T-helper 2 cell treated with Interferon-gamma antibody and Interleukin-4, amounts not matched to agents 5 μg/mL and 100 μg/mL, for 36 hours (primary cell): ENCODE results near the gene MAP7.
"Not testable (repeated sequence)": the region's sequence is repeated elsewhere in the genome, so short reads cannot be mapped to it uniquely, and the experiment has no call there.

Source experiments
- DNase-seq: peaks from one replicate; pipeline ENCODE4 v3.0.0; 2021; ENCODE audit warnings: low spot score
- H3K27ac Mint-ChIP-seq: one replicate; pipeline ENCODE4 v1.8.0; 2021; ENCODE audit warnings: mild to moderate bottlenecking, mixed read lengths
- H3K27me3 Mint-ChIP-seq: one replicate; pipeline ENCODE4 v1.8.0; 2021; ENCODE audit warnings: low read depth, mixed read lengths
- H3K36me3 Mint-ChIP-seq: one replicate; pipeline ENCODE4 v1.8.0; 2021; ENCODE audit warnings: low read depth, mixed read lengths
- H3K4me1 Mint-ChIP-seq: one replicate; pipeline ENCODE4 v1.8.0; 2021; ENCODE audit warnings: low read depth, mixed read lengths
- H3K4me3 Mint-ChIP-seq: one replicate; pipeline ENCODE4 v1.8.0; 2022; ENCODE audit warnings: mild to moderate bottlenecking, moderate library complexity, mixed read lengths
- H3K9me3 Mint-ChIP-seq: one replicate; pipeline ENCODE4 v1.8.0; 2021; ENCODE audit warnings: mixed read lengths

Gene MAP7

GRCh38 chr6:136550330-136551071 is at the start of gene MAP7:
MAP7 (minus strand) TSS chr6:136550422; CDS start chr6:136550408, 14 bp downstream.
- H3K9me3 Mint-ChIP-seq: no peaks in the 10 kb centered on the region
- H3K36me3 Mint-ChIP-seq: peaks cover 3% of the 10 kb centered on the region
- DNase-seq: peak; percentile 58
- no peak within 1 kb of the TSS for H3K27ac Mint-ChIP-seq
- H3K4me1 Mint-ChIP-seq: peaks cover 3% of the 10 kb centered on the region
- peaks cover 62% of the 10 kb centered on the region for H3K27me3 Mint-ChIP-seq
- H3K4me3 Mint-ChIP-seq: peak within 1 kb of the TSS; percentile 70

DNA sequence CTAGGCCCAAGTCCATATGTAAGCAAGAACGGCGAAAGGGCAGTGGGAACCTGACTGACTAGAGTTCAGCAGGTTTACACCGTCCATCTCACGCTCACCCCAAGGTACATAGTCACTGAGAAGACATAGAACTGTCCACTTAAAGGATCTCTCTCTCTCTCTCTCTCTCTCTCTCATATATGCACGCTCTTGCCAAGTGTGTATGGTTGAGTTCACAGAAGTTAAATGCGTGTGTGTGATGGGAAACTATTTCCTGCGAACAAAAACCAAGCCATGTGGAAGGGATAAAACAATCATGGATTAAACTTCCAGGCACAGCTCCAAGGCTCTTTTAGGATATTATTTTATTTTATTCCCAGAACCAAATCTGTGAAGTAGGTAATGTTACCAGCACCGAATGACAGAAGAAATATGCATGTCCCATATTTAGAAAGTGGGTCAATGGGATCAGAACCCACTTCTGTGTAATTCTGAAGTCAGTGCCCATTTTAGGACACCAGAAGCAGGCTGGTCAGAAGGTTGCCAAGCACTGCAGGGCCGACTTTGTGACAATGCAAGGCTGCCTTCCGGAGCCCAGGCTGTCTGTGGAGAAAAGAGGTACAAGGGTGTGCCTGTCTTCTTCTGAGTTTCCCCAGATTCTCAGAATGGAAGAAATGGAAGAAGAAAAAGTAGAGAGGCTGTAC is 49.2 kb upstream of the MAP7 start:
- Mint-ChIP-seq H3K36me3 (peaks cover 25% of the 10 kb centered on the region), H3K4me3 (no peak overlapping the region), H3K27me3 (no peaks in the 10 kb centered on the region), H3K27ac (no peak overlapping the region), H3K4me1 (peaks cover 4% of the 10 kb centered on the region), H3K9me3 (no peaks in the 10 kb centered on the region)
- DNase-seq: no peak

DNA sequence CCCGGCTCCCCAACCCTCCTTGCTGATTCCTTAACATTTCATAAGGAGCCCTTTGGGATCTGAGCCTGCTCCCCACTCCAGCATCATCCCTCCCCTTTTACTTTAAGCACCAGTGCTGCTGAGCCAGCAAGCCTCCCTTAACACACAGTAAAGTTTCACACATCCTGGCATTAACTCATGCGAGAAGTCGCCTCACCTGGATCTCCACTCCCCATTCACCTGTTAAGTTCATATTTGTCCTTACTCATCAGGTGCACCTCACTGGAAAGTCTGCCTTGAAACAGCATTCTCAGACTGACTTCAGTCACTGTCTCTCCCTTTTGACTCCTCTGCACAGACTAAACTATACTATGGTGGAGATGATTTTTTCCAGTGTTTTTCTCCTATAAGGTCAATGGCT is 47.8 kb upstream of the MAP7 start:
- Mint-ChIP-seq H3K4me3 (no peak overlapping the region), H3K36me3 (peaks cover 32% of the 10 kb centered on the region), H3K4me1 (peaks cover 18% of the 10 kb centered on the region), H3K27ac (no peak overlapping the region), H3K27me3 (no peaks in the 10 kb centered on the region), H3K9me3 (no peaks in the 10 kb centered on the region)
- DNase-seq: no peak

DNA sequence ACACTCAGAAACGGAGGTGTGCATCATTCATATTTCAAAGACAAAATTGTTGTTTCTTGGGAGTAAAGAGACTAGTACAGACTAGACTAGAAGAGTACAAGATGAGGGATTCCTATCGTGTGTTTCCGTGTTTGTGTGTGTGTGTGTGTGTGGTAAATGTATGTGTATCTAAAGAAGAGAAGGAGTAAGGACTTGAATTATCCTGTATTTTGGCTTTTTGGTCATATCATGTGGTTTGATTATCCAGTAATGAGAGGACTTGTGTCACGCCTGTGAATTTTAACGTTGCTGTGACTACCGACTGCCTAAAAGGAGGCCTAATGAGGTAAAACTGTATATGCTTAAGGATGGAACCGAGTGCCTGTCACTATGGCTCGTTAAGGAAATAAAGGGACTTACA is 44.4 kb upstream of the MAP7 start:
- H3K27me3 Mint-ChIP-seq: no peaks in the 10 kb centered on the region
- H3K27ac Mint-ChIP-seq: peak overlapping the region; percentile 86
- H3K4me3 Mint-ChIP-seq: peak overlapping the region; percentile 54
- H3K9me3 Mint-ChIP-seq: no peaks in the 10 kb centered on the region
- H3K36me3 Mint-ChIP-seq: peaks cover 55% of the 10 kb centered on the region
- H3K4me1 Mint-ChIP-seq: peaks cover 20% of the 10 kb centered on the region
- no peak for DNase-seq

- peak overlapping the region; percentile 86 for H3K27ac Mint-ChIP-seq
- no peaks in the 10 kb centered on the region for H3K9me3 Mint-ChIP-seq
- no peaks in the 10 kb centered on the region for H3K27me3 Mint-ChIP-seq
- H3K4me3 Mint-ChIP-seq: peak overlapping the region; percentile 54
- H3K4me1 Mint-ChIP-seq: peaks cover 20% of the 10 kb centered on the region
- peaks cover 62% of the 10 kb centered on the region for H3K36me3 Mint-ChIP-seq
- DNase-seq: peak; percentile 75
These were observed 43.7 kb upstream of the MAP7 start for GRCh38 chr6:136593748-136594490.

- no peaks in the 10 kb centered on the region for H3K27me3 Mint-ChIP-seq
- peaks cover 20% of the 10 kb centered on the region for H3K4me1 Mint-ChIP-seq
- H3K27ac Mint-ChIP-seq: peak overlapping the region; percentile 86
- no peak for DNase-seq
- H3K4me3 Mint-ChIP-seq: peak overlapping the region; percentile 54
- H3K36me3 Mint-ChIP-seq: peaks cover 68% of the 10 kb centered on the region
- H3K9me3 Mint-ChIP-seq: no peaks in the 10 kb centered on the region
These were observed 42.9 kb upstream of the MAP7 start for GRCh38 chr6:136592930-136593673.

DNA sequence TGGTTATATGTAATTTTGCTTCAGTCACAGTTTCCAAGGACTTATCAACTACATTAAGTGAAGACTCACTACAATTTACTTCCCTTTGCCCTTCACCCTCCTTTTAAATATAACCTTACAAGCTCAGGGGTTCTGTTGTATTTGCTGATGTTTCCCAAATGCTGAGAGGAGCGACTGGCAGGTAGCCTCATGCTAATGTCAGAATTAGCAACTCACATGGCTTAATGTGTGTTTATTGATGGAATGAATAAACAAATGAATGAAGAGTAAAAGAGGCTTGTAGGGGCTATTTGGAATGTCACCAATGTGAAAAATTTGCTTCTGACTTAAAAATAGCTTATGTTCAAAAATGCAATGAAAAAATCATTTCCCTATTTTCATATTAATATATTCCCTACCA is 41.4 kb upstream of the MAP7 start:
- peaks cover 68% of the 10 kb centered on the region for H3K36me3 Mint-ChIP-seq
- H3K4me1 Mint-ChIP-seq: peaks cover 20% of the 10 kb centered on the region
- H3K4me3 Mint-ChIP-seq: no peak overlapping the region
- no peak for DNase-seq
- no peaks in the 10 kb centered on the region for H3K27me3 Mint-ChIP-seq
- no peaks in the 10 kb centered on the region for H3K9me3 Mint-ChIP-seq
- no peak overlapping the region for H3K27ac Mint-ChIP-seq

- H3K27me3 Mint-ChIP-seq, H3K9me3 Mint-ChIP-seq, DNase-seq, H3K4me3 Mint-ChIP-seq, H3K27ac Mint-ChIP-seq: not testable (repeated sequence)
- peaks cover 67% of the 10 kb centered on the region for H3K36me3 Mint-ChIP-seq
- H3K4me1 Mint-ChIP-seq: peaks cover 20% of the 10 kb centered on the region
These were observed 40.6 kb upstream of the MAP7 start for GRCh38 chr6:136590846-136591245.

DNA sequence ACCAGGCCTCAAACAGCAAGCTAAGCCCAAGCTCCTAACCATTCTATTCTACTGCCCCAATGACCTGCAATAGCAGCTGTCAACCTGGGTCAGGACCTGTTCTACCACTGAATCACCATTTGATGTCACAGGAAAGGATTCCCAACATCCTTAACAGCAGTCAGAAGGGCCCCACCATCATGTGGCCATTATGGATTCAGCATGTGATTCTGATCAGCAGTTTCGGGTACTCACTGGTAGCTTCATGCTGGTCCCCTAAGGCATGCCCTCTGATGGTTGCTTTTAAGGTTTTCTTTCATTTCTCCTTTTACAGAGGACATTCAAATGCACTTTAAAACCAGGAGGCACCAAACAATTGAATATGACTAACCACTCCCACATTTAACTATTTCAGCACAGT is 37.3 kb upstream of the MAP7 start:
- peaks cover 54% of the 10 kb centered on the region for H3K36me3 Mint-ChIP-seq
- H3K4me1 Mint-ChIP-seq: no peaks in the 10 kb centered on the region
- no peak overlapping the region for H3K27ac Mint-ChIP-seq
- H3K9me3 Mint-ChIP-seq: no peaks in the 10 kb centered on the region
- no peak for DNase-seq
- H3K4me3 Mint-ChIP-seq: no peak overlapping the region
- H3K27me3 Mint-ChIP-seq: no peaks in the 10 kb centered on the region

DNA sequence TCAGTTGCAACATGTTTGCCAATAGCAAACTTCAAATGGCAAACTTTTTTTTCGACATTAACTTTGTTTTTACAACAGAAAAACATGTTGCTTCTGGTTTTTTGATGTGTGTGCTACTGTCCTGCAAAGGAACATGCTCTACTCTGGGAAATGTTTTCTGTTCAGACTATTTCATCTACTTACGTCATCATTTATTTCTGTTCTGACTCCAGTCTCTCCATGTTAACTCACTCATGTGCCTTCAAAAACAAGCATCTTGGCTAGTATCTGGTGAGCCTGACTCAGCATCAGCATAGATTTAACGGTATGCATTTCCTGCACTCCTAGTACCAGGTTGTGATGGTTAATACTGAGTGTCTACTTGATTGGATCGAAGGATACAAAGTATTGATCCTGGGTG is 36.1 kb upstream of the MAP7 start:
- no peak overlapping the region for H3K27ac Mint-ChIP-seq
- no peak overlapping the region for H3K4me3 Mint-ChIP-seq
- H3K27me3 Mint-ChIP-seq: no peaks in the 10 kb centered on the region
- no peaks in the 10 kb centered on the region for H3K4me1 Mint-ChIP-seq
- peaks cover 50% of the 10 kb centered on the region for H3K36me3 Mint-ChIP-seq
- no peak for DNase-seq
- H3K9me3 Mint-ChIP-seq: no peaks in the 10 kb centered on the region

DNA sequence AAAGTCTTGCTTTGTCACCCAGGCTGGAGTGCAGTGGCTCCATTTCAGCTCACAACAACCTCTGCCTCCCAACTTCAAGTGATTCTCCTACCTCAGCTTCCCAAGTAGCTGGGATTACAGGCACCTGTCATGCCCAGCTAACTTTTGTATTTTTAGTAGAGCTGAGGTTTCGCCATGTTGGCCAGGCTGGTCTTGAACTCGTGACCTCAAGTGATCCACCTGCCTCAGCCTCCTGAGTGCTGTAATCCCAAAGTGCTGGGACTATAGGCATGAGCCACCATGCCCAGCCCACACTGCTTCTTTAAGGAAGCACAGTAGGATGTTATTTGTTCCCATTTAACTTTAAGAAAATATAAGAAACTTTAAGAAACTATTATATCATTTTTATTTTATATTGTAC is 35.3 kb upstream of the MAP7 start:
- DNase-seq, H3K27me3 Mint-ChIP-seq, H3K9me3 Mint-ChIP-seq, H3K4me3 Mint-ChIP-seq, H3K27ac Mint-ChIP-seq, H3K4me1 Mint-ChIP-seq: not testable (repeated sequence)
- peaks cover 48% of the 10 kb centered on the region for H3K36me3 Mint-ChIP-seq

DNA sequence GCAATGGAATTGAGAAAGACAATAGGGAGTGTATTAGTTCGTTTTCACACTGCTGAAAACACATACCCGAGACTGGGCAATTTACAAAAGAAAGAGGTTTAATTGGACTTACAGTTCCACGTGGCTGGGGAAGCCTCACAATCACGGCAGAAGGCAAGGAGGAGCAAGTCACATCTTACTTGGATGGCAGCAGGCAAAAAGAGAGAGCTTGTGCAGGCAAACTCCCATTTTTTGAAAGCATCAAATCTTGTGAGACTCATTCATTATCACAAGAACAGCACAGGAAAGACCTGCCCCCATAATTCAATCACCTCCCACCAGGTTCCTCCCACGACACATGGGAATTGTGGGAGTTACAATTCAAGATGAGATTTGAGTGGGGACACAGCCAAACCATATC is 34.1 kb upstream of the MAP7 start:
- H3K36me3 Mint-ChIP-seq: peaks cover 46% of the 10 kb centered on the region
- not testable (repeated sequence) for H3K4me1 Mint-ChIP-seq, H3K4me3 Mint-ChIP-seq, H3K27me3 Mint-ChIP-seq, H3K9me3 Mint-ChIP-seq, H3K27ac Mint-ChIP-seq, DNase-seq

DNA sequence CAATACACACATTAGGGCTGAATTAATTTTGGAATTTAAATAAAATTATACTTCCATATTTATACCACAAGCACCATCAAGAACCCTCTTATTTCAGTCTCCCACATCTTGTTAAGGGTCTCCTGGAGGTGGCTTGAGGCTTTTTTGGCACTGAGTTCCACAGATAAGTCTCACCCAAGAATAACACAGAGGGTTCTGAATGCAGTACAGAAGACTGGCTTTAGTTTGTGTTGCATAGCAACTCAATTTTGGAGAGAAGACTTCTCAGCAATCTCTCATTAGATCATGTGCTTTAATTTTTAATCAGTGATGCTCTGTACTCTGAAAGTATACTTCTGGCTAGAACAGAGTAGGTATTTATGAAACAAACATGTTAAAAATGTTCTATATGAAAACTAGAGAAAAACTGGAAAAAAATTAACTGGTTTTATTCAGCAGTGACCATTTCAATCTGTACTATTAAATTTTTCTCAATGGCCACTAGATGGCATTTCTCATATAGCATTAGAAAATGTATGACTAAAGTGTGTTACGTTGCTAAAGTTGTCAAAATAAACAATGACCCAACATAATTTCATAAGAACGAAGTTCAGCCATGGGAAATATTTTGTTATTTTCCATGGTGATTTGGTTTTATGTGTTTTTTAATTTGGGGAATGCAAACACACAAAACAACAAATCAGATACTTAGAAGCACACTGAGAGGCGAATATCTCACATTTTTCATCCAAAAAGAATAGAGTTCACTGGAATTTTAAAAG is 32.7 kb upstream of the MAP7 start:
- Mint-ChIP-seq H3K36me3 (peaks cover 44% of the 10 kb centered on the region), H3K27ac (no peak overlapping the region), H3K4me1 (no peaks in the 10 kb centered on the region), H3K27me3 (no peaks in the 10 kb centered on the region), H3K9me3 (no peaks in the 10 kb centered on the region), H3K4me3 (no peak overlapping the region)
- DNase-seq: no peak
